GM12878 (cell line): ENCODE data around the gene CD9. TPM values are rescaled to one million over a fixed set of nuclear protein-coding genes. Genes with fewer than 3 reads are reported as not detected.

Source experiments
- ATAC-seq: fragments of 200-7000 bp; cut with Tn5 transposase; 3 replicates; pipeline ENCODE4 v1.9.1; 2020; ENCODE audit warnings: mild to moderate bottlenecking, moderate library complexity
- BruUV-seq: library from RNA; stranded (reverse); fragments of 400-500 nt; replicated peaks from 2 replicates; lab custom pipeline; 2021; lab: Mats Ljungman, UMichigan
- CTCF ChIA-PET: fragments of 300-600 bp; sonication (Branson Sonifier 250); formaldehyde crosslinking; extraction: SDS; loops from one replicate; lab custom pipeline; 2021; ENCODE audit warnings: inconsistent platforms; lab: Yijun Ruan, JAX
- POLR2A ChIA-PET: fragments of 350-600 bp; formaldehyde crosslinking; extraction: SDS; loops from one replicate; lab custom pipeline; 2021; ENCODE audit warnings: inconsistent platforms; lab: Charles Lee
- RAD21 ChIA-PET: fragments of 300-600 bp; sonication (Branson Sonifier 250); formaldehyde crosslinking; loops from one replicate; lab custom pipeline; 2023; ENCODE audit warnings: antibody characterized with exemption; ENCODE audit not compliant: unreplicated experiment; lab: Charles Lee
- SMC1A ChIA-PET: fragments of 300-600 bp; sonication (Branson Sonifier 250); formaldehyde crosslinking; loops from one replicate; lab custom pipeline; 2023; ENCODE audit not compliant: unreplicated experiment, uncharacterized antibody; lab: Charles Lee
- DNase-seq: peaks from one replicate; pipeline ENCODE4 v3.0.0-alpha.2; 2011; ENCODE audit warnings: low read depth, low spot score
- FAIRE-seq: peaks from 3 replicates; lab custom pipeline; 2011; peaks lifted over from hg19 to GRCh38; lab: Jason Lieb, UNC
- H2AFZ ChIP-seq: 2 replicates; pipeline ENCODE4 v1.6.0; 2011; ENCODE audit warnings: low read depth, low read length, control low read depth; ENCODE audit not compliant: control insufficient read depth
- H3K27ac ChIP-seq: 2 replicates; pipeline ENCODE4 v1.5.1; 2011; ENCODE audit warnings: control low read depth; ENCODE audit not compliant: control insufficient read depth, insufficient read depth
- H3K27me3 ChIP-seq, 2 experiments: replicated peaks in 1 of 2; 2 replicates each; pipeline versions ENCODE4 v1.6.0 to v1.6.1; 2011; ENCODE audit warnings: low read length in 1 of 2; ENCODE audit not compliant: control insufficient read depth in 2 of 2, insufficient read depth in 2 of 2
- H3K36me3 ChIP-seq, 2 experiments: 2 replicates each; pipeline ENCODE4 v1.5.1; 2011; ENCODE audit warnings: low read length in 1 of 2; ENCODE audit not compliant: control insufficient read depth in 2 of 2, insufficient read depth in 2 of 2
- H3K4me1 ChIP-seq: 2 replicates; pipeline ENCODE4 v1.6.1; 2011; ENCODE audit warnings: mild to moderate bottlenecking, low read length, moderate library complexity, mixed read lengths; ENCODE audit not compliant: control insufficient read depth, insufficient read depth
- H3K4me2 ChIP-seq: 2 replicates; pipeline ENCODE4 v1.6.0; 2011; ENCODE audit warnings: control low read depth; ENCODE audit not compliant: control insufficient read depth, insufficient read depth
- H3K4me3 ChIP-seq: fragments of 200-600 bp; sonication (generic); 2 replicates; pipeline ENCODE4 v1.5.1; 2016
- H3K79me2 ChIP-seq: 2 replicates; pipeline ENCODE4 v1.6.0; 2011; ENCODE audit warnings: low read length; ENCODE audit not compliant: control insufficient read depth, insufficient read depth
- H3K9ac ChIP-seq: 2 replicates; pipeline ENCODE4 v1.8.0; 2011; ENCODE audit warnings: low read length, control low read depth, mixed read lengths; ENCODE audit not compliant: control insufficient read depth, insufficient read depth
- H3K9me3 ChIP-seq: replicated peaks from 3 replicates; pipeline ENCODE4 v1.5.1; 2011; ENCODE audit warnings: mild to moderate bottlenecking, low read length; ENCODE audit not compliant: control insufficient read depth, insufficient read depth
- H4K20me1 ChIP-seq: 2 replicates; pipeline ENCODE4 v1.6.0; 2011; ENCODE audit not compliant: control insufficient read depth, insufficient read depth
- ATF7 ChIP-seq: fragments of 450-650 bp; IDR thresholded peaks from 2 replicates; pipeline ENCODE4 v1.6.1; 2016; ENCODE audit warnings: low read depth, mild to moderate bottlenecking
- CREM ChIP-seq: IDR thresholded peaks from 2 replicates; pipeline ENCODE4 v1.6.1; 2014; ENCODE audit warnings: antibody characterized with exemption, low read depth
- POLR2A ChIP-seq: IDR thresholded peaks from 2 replicates; pipeline ENCODE4 v1.6.1; 2011; ENCODE audit warnings: low read depth, mild to moderate bottlenecking, low read length
- RAD21 ChIP-seq: IDR thresholded peaks from 2 replicates; pipeline ENCODE4 v1.6.1; 2011; ENCODE audit warnings: mild to moderate bottlenecking, low read depth, low read length, moderate library complexity; ENCODE audit not compliant: insufficient read depth
- RFX5 ChIP-seq: IDR thresholded peaks from 2 replicates; pipeline ENCODE4 v1.6.1; 2011; ENCODE audit warnings: low read depth, low read length, improper control_type of control experiment
- TAF1 ChIP-seq: IDR thresholded peaks from 2 replicates; pipeline ENCODE4 v1.6.1; 2011; ENCODE audit warnings: mild to moderate bottlenecking, low read depth, low read length, borderline replicate concordance
- WRNIP1 ChIP-seq: IDR thresholded peaks from 2 replicates; pipeline ENCODE4 v1.6.1; 2011; ENCODE audit warnings: low read depth, low read length, improper control_type of control experiment, borderline replicate concordance
- WGBS: methylation state at CpG from one replicate; pipeline ENCODE4 v1.1.6; 2016; ENCODE audit warnings: low lambda C conversion rate; ENCODE audit not compliant: insufficient replicate concordance, insufficient coverage; ENCODE audit errors: missing lambda C conversion rate; 5-methylcytosine and 5-hydroxymethylcytosine counted together
- in situ Hi-C: fragments of 300-500 bp; cut with MboI; formaldehyde crosslinking; loops from 9 replicates; pipeline ENCODE4 v1.14.3; 2018; ENCODE audit warnings: mixed read lengths
- intact Hi-C: fragments of 100-400 bp; cut with micrococcal nuclease; formaldehyde crosslinking; loops from one replicate; pipeline ENCODE4 v1.14.2; 2022; ENCODE audit not compliant: unreplicated experiment
- polyA plus RNA-seq, 11 experiments: library from polyadenylated mRNA; depleted of rRNA in 4 of 11; unstranded in 6 of 11; stranded (reverse) in 5 of 11; fragments of >200 nt; fragmentation: Nextera tagmentation in 4 of 11; fragmentation: Illumina TruSeq in 1 of 11; extraction: Ambion mirVana in 4 of 11; extraction: Trizol in 1 of 11; gene quantifications; 1 replicate in 1 of 11; 2 replicates in 10 of 11; pipeline versions ENCODE4 v1.2.1 to v1.2.3, GENCODE V29; 2011 to 2016; ENCODE audit warnings: inconsistent platforms in 2 of 11, missing spikeins in 2 of 11, low read depth in 1 of 11
- total RNA-seq, 4 experiments: library from RNA; depleted of rRNA in 3 of 4; stranded (reverse); fragments of >200 nt in 3 of 4; fragmentation: Illumina TruSeq in 1 of 4; extraction: Trizol in 1 of 4; gene quantifications; 2 replicates each; pipeline versions ENCODE4 v1.2.1 to v1.2.3, GENCODE V29; 2013 to 2021
- TF ChIP-seq, protein P1 (sequence below): fragments of 450-650 bp; formaldehyde crosslinking; IDR thresholded peaks from 2 replicates; pipeline ENCODE4 v1.4.0; 2022; ENCODE audit warnings: mild to moderate bottlenecking, moderate library complexity

The CD9 gene
- total and polyA plus RNA-seq, 10 of the 15 experiments (the other 5 are each of a cell fraction or from before 2014, with no cell fraction given), result 4.8 to 29.9 (median 9.7) TPM

GRCh38 chr12:6218347-6218925 is 18.2 kb downstream of the CD9 start:
- H3K27ac ChIP-seq, result no peak overlapping the region
- no TSS peak for BruUV-seq
- no peak overlapping the region for H3K4me2 ChIP-seq
- no peaks in the 10 kb centered on the region for H3K79me2 ChIP-seq
- no peak overlapping the region for H2AFZ ChIP-seq
- POLR2A ChIA-PET, result interaction anchor here (0.6 to 1.2 kb wide), 2 partner anchors 12 to 1796 kb away, joined by 5 to 6 read pairs; no protein-coding TSS in a partner anchor
- H3K4me3 ChIP-seq, result no peak overlapping the region
- 13% methylated on average over 6 of the region's 6 CpGs for WGBS
- H3K36me3 ChIP-seq, result no peaks in the 10 kb centered on the region
- CTCF ChIA-PET, result interaction anchor here (1.1 to 2.5 kb wide), 4 partner anchors 12 to 23 kb away, joined by 3 to 6 read pairs (median 4); no protein-coding TSS in a partner anchor
- intact Hi-C loops (no loop called here), in situ Hi-C loops (no loop called here)
- FAIRE-seq (no peak), DNase-seq (no peak), ATAC-seq (no peak)
- no peak overlapping the region for H3K9ac ChIP-seq
- no peaks in the 10 kb centered on the region for H3K4me1 ChIP-seq
- TF ChIP-seq CREM, result no peak
- no peak for TF ChIP-seq TAF1
- TF ChIP-seq POLR2A, result no peak
- TF ChIP-seq ATF7, result no peak
- TF ChIP-seq RFX5, result no peak
- TF ChIP-seq, protein P1, sequence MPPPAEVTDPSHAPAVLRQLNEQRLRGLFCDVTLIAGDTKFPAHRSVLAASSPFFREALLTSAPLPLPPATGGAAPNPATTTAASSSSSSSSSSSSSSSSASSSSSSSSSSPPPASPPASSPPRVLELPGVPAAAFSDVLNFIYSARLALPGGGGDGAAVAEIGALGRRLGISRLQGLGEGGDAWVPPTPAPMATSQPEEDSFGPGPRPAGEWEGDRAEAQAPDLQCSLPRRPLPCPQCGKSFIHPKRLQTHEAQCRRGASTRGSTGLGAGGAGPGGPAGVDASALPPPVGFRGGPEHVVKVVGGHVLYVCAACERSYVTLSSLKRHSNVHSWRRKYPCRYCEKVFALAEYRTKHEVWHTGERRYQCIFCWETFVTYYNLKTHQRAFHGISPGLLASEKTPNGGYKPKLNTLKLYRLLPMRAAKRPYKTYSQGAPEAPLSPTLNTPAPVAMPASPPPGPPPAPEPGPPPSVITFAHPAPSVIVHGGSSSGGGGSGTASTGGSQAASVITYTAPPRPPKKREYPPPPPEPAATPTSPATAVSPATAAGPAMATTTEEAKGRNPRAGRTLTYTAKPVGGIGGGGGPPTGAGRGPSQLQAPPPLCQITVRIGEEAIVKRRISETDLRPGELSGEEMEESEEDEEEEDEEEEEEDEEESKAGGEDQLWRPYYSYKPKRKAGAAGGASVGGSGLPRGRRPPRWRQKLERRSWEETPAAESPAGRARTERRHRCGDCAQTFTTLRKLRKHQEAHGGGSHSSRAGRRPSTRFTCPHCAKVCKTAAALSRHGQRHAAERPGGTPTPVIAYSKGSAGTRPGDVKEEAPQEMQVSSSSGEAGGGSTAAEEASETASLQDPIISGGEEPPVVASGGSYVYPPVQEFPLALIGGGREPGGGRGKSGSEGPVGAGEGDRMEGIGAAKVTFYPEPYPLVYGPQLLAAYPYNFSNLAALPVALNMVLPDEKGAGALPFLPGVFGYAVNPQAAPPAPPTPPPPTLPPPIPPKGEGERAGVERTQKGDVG (CRISPR knock-in tag), result no peak
- TF ChIP-seq RAD21, result no peak
- TF ChIP-seq WRNIP1, result no peak
- SMC1A ChIA-PET, result interaction anchor here (1.2 to 1.9 kb wide), 5 partner anchors 10 to 23 kb away, joined by 3 to 9 read pairs (median 5); no protein-coding TSS in a partner anchor
- no peaks in the 10 kb centered on the region for H3K9me3 ChIP-seq
- H4K20me1 ChIP-seq, result no peaks in the 10 kb centered on the region
- RAD21 ChIA-PET, result no interaction called here
- H3K27me3 ChIP-seq, result no peaks in the 10 kb centered on the region; a peak in 1 of 4 replicates
